ENCODE measurements around the gene FKBP2. TPM values are rescaled to one million over a fixed set of nuclear protein-coding genes. Genes with fewer than 3 reads are reported as not detected.
A peak's percentile ranks its signal among the peaks of the same experiment; 100 is the strongest.

The FKBP2 gene
- total and polyA plus RNA-seq, 2 of the 13 experiments (the other 11 are each of a cell fraction or from before 2014, with no cell fraction given) = 30.1 to 53.3 TPM

GRCh38 chr11:64284048-64284961 is 43.4 kb downstream of the FKBP2 start, which contains the start of gene BAD (continued):
- TF ChIP-seq ZZZ3 (CRISPR knock-in tag; IDR thresholded peaks at IDR 0.05; ENCODE audit: borderline replicate concordance) (0 out of 2 replicates have a peak, but pooled peaks have one; percentile 51), KAT8 (CRISPR knock-in tag; IDR thresholded peaks at IDR 0.05) (peak; percentile 37; the same call in 1 of the 2 replicates), NCOA5 (CRISPR knock-in tag; IDR thresholded peaks at IDR 0.05) (no peak), AGO2 (optimal IDR thresholded peaks at IDR 0.05; ENCODE audit: low read depth, low read length) (peak; percentile 12), STAT5B (CRISPR knock-in tag; IDR thresholded peaks at IDR 0.05) (no peak), ZNF552 (CRISPR knock-in tag; IDR thresholded peaks at IDR 0.05; ENCODE audit: borderline replicate concordance) (no peak), ZMAT5 (CRISPR knock-in tag; IDR thresholded peaks at IDR 0.05; ENCODE audit: borderline replicate concordance, low read depth) (no peak), SETDB1 (CRISPR knock-in tag; IDR thresholded peaks at IDR 0.05; ENCODE audit: borderline replicate concordance) (no peak), ZBTB39 (CRISPR knock-in tag; IDR thresholded peaks at IDR 0.05) (0 out of 2 replicates have a peak, but pooled peaks have one; percentile 20), NBN (conservative IDR thresholded peaks at IDR 0.05) (no peak), THAP9 (CRISPR knock-in tag; IDR thresholded peaks at IDR 0.05; ENCODE audit: borderline replicate concordance) (peak; percentile 46; the same call in 1 of the 2 replicates), ZNF292 (CRISPR knock-in tag; IDR thresholded peaks at IDR 0.05; ENCODE audit: borderline replicate concordance, low read depth) (no peak), AGO1 (IDR thresholded peaks at IDR 0.05; ENCODE audit: low read depth, low read length, poor library complexity, severe bottlenecking) (peak; percentile 90), ZFYVE20 (CRISPR knock-in tag; IDR thresholded peaks at IDR 0.05; ENCODE audit: borderline replicate concordance, low read depth) (no peak)

Data from HepG2 (cell line).